ENCODE data around the gene MALT1.

- TF ChIP-seq EZH2 (IDR thresholded peaks at IDR 0.05) (no peak), POLR2AphosphoS5 (IDR thresholded peaks at IDR 0.05; ENCODE audit: borderline replicate concordance, low read depth, low read length) (no peak)
Observed at GRCh38 chr18:58697146-58697545, 25.9 kb downstream of the MALT1 start.
